GM10266 (cell line): ENCODE measurements around the gene CALM3.

Source experiments
- DNase-seq: peaks from one replicate; pipeline ENCODE4 v3.0.0; 2012; ENCODE audit errors: extremely low spot score
- TF ChIP-seq, protein P1 (sequence below): IDR thresholded peaks from 2 replicates; pipeline ENCODE4 v1.5.1; 2012; ENCODE audit warnings: mild to moderate bottlenecking, low read depth; ENCODE audit not compliant: control insufficient read depth, insufficient read depth; ENCODE audit errors: missing control alignments

CALM3 gene

GRCh38 chr19:46654621-46655152, 53.6 kb downstream of the CALM3 start:
- no peak for DNase-seq
- TF ChIP-seq, protein P1, sequence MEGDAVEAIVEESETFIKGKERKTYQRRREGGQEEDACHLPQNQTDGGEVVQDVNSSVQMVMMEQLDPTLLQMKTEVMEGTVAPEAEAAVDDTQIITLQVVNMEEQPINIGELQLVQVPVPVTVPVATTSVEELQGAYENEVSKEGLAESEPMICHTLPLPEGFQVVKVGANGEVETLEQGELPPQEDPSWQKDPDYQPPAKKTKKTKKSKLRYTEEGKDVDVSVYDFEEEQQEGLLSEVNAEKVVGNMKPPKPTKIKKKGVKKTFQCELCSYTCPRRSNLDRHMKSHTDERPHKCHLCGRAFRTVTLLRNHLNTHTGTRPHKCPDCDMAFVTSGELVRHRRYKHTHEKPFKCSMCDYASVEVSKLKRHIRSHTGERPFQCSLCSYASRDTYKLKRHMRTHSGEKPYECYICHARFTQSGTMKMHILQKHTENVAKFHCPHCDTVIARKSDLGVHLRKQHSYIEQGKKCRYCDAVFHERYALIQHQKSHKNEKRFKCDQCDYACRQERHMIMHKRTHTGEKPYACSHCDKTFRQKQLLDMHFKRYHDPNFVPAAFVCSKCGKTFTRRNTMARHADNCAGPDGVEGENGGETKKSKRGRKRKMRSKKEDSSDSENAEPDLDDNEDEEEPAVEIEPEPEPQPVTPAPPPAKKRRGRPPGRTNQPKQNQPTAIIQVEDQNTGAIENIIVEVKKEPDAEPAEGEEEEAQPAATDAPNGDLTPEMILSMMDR: no peak

GRCh38 chr19:46656541-46656940, 55.4 kb downstream of the CALM3 start:
- TF ChIP-seq, protein P1: no peak
- no peak for DNase-seq

DNA sequence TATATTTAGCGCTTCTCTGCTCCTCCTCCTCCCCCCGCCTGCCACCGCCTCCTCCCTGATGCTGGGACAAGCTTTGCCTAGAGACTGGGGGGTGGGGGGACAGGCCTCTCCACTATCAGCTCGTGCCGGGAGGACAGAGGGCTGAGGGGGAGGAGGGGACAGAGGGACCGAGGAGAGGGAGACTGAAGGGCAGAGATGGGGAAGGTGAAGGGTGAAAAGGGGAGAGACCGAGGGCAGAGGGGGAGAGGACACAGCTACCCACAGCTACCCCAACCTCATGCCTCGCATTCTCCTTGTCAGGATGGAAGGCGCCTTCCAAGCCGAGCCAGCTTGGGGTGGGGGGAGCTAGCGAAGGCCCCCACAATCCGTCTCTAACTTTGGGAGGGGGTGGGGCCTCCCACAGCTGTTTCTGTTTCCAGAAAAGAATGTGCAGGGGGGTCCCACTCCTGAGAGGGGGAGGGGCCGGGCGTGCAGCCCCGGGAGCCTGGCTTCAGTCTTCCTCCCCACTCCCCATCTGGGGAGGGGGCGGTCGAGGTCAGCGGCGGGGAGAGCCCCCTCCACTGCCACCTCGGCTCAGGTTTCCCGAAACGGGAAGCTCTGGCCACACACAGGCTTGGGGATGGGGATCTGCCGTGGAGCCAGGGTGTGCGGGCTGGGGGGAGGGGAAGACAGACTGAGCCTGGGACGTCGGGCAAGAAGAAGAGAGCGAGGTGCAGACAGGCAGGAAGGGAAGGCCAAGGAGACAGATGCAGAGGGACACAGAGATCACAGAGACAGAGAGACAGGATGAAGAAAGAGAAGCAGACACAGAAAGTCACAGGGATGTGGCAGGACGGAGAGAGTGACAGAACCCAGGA, 58.2 kb downstream of the CALM3 start:
- TF ChIP-seq, protein P1: no peak
- DNase-seq: no peak

GRCh38 chr19:46660008-46660517, 58.9 kb downstream of the CALM3 start:
- TF ChIP-seq, protein P1: no peak
- no peak for DNase-seq
